Stimulated activated CD8-positive, alpha-beta memory T cell treated with anti-CD3 and anti-CD28 coated beads, Interleukin-2, amount 100 ng/mL, for 1 hour (primary cell): ENCODE results near the gene PLB1.

ENCODE experiments used
- DNase-seq, 2 donors: peaks; one replicate each; pipeline ENCODE4 v3.0.0-alpha.2; 2020; ENCODE audit warnings: low read depth in 2 of 2

Gene PLB1

DNA sequence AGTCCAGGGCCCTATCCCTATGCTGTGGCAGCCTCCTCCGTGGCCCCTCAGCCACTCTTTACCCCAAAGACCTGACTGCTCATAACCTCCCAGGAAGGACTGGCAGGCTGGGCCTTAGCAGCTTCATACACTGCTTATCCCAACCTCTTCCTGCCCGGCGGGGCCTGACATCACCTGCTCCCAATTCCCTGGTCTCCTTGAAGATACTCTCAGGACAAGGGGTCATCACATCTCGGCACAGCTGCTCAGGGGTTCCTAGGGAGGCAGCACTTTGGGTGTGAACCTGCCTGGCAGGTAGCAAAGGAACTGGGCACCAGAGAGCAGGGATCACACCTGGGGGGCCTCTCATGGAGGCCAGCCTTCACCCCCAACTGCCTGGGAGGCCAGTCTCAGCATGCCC, 68.5 kb downstream of the PLB1 start:
- DNase-seq: no peak

GRCh38 chr2:28565033-28565432, 69.2 kb downstream of the PLB1 start:
- DNase-seq: no peak

DNA sequence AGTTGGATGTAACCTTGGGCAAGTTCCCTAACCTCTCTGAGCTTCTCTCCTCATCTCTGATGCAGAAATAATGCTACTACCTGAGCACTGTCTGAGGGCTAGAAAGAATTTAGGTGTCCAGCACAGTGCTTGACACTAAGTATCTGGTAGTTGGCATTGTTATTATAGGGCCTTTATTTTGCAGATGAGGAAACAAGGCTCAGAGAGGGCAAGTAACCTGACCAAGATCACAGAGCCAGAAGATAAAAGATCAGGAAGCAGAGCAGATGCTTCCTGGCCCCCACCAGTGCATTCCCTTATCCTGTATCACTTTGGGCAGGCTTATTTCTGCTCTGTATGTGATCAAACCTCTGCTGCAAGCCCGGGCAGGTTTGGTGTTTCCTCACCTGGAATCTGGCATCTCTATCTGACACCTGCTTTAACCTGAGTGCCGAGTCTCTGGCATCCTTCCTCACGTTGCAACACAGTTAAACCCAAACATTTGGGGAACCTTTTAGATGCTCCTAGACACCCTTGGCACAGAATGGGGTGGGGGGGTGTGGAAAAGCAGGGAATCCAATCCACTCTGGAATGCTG, 69.9 kb downstream of the PLB1 start:
- DNase-seq: no peak

DNA sequence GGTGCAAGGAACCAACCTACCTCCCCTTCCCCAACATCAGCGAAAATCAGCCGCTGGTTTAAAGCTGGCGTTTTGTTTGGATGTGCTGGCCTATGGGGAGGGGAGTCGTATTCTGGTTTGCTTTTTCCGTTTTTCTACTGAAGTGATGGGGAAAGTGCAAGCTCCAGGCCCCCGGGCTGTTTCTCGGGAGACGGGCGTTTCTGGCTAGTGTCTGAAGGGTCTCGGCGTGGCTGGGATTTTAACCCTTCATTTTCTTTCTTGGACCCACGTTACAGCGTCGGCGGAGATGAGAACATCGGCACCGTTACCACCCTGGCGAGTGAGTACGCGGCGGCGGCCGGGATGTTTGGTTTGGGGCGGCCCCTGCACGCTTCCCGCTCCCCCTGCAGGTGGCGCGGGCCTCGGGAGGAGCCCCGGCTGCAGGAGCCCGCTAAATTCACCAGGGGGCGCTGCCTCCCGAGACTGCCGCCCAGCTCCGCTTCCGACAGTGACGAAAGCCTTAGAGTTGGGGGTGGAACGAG, 70.7 kb downstream of the PLB1 start:
- DNase-seq: peak; percentile 85

DNA sequence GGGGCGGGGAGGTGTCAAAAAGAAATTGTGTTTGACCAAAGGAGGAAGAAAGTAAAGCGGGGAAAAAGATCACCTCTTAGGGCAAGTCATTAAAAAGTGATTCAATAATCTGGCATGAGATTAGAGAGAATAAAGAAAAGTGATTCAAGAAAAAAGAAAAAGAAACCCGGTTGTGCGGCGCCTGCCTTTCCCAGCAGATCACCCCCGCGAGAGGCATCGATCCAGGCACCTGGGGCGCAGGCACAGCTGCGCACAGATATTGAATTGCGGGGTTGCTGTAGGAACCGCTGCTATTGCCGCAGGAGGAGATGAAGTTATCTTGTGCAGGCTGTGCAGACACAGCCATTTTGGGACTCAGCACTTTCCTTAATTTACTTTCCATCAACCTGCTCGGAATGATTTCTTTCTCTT, 71.2 kb downstream of the PLB1 start:
- DNase-seq: no peak

- no peak for DNase-seq
Observed at GRCh38 chr2:28568036-28568435, 72.2 kb downstream of the PLB1 start.

- DNase-seq: no peak
Observed at GRCh38 chr2:28568533-28568932, 72.7 kb downstream of the PLB1 start.

DNA sequence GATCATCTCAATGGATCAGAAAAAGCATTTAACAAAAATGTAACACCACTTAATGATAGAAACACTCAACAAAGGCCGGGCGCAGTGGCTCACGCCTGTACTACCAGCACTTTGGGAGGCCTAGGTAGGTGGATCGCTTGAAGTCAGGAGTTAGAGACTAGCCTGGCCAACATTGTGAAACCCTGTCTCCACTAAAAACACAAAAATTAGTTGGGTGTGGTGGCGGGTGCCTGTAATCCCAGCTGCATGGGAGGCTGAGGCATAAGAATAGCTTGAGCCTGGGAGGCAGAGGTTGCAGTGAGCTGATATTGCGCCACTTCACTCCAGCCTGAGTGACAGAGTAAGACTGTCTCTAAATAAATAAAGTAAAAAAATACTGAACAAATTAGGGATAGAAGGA, 74.6 kb downstream of the PLB1 start:
- DNase-seq: no peak

GRCh38 chr2:28576714-28577113, 80.9 kb downstream of the PLB1 start:
- DNase-seq: no peak

DNA sequence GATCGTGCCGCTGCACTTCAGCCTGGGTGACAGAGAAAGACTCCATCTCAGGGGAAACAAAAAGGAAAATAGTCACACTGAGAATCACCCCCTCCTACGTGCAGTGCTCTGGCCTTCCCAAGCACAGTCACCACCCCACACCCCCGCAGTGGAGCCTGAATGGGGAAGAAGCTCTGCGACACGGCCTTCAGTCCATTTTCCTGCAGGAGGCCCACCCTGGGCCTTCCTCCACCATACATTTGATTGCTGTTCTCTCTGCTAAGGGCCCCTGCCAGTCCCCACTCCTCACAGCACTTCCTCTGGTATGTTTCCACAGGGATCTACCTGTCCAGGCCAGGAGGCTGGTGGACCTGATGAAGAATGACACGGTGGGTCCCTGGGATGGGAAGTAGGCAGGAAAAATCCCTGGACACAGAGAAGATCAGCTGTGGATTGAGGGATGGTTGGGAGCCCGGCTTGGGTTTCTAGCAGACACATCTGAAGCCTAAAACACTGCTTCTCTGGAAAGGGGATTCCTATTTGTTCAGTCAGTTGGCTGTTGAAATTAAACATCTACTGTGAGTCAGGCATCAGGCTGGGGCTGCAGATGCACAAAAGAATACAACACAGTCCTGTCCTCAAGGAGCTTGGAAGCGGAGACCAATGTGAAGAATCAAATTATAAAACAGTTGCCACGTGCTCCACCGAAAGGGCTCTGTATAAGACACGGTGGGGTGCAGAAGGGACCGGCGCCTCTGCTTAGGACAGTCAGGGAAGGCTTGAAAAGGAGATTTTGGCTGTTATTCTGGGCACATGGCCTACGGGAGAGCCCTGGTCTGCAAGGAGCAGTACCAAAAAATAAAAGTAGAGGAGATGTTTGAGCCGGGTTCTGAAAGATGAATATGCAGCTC, 82.2 kb downstream of the PLB1 start:
- DNase-seq: no peak

GRCh38 chr2:28578774-28579173, 82.9 kb downstream of the PLB1 start:
- DNase-seq: no peak

- DNase-seq: no peak
Observed at GRCh38 chr2:28579606-28580005, 83.7 kb downstream of the PLB1 start.

- no peak for DNase-seq
Observed at GRCh38 chr2:28580078-28580477, 84.2 kb downstream of the PLB1 start.

DNA sequence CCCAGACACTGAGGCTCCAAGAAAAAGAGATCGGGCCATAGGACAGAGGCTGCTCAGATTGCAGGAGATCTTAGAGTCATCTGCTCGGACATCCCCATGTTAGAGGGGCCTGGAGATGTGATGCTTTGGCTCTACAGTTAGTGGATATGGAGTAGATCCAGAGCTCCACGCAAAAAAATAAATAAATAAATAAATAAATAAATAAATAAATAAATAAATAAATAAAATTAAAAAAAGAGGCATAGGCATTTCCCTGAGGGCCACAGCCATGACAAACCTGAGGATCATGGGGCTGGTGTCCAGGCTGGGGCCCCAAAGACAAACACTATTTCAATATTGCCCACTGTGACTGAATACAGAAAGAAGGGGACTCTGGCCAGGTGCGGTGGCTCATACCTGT, 85.5 kb downstream of the PLB1 start:
- no peak for DNase-seq

- no peak for DNase-seq
Observed at GRCh38 chr2:28582152-28582551, 86.3 kb downstream of the PLB1 start.

GRCh38 chr2:28582595-28582994, 86.7 kb downstream of the PLB1 start:
- no peak for DNase-seq

DNA sequence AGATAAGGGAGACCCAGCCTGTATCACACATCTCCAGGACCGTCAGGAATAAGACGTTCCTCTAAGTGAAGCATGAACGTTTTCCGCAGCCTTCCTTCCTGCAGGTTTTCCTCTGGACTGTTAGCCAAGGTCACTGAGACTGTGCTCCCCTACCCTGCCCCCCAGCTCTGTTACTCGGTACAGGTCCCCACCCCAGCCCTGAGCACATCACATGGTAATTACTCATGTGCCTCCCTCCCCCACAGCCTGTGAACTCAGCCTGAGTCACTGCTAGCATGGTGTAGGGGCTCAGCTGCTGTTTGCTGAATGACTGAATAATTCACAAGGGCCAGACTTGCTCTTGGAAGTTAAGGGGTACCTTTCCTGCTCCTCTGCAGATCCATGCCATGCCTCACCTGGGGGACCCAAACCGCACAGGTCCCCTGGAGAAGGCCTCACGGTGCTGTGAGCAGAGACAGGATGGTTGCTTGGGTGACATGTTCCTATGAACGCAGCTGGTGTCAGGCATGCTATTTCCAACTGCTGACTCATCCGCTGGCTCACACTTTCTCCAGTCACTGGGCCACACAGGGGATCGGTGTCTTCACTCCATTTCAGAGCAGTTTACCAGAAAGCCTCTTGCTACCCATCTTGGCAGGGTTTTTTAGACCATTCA, 88.2 kb downstream of the PLB1 start:
- peak in 1 of 2 donors; percentile 25 for DNase-seq

DNA sequence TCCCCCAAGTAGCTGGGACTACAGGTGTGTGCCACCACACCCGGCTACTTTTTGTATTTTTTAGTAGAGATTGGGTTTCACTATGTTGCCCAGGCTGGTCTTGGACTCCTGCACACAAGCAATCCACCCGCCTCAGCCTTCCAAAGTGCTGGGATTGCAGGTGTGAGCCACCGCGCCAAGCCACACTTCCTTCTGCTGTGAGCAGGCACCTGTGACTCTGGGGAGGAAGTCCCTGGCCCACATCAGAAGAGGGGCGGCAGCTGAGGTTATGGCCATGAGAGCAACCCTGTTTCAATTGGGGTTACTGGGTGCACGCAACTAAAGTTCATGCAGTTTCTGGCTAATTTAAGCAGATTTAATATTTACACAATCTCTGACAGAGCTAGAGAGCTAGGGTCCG, 91.0 kb downstream of the PLB1 start:
- peak in 1 of 2 donors; percentile 9 for DNase-seq

GRCh38 chr2:28587526-28588291, 91.8 kb downstream of the PLB1 start:
- no peak for DNase-seq

DNA sequence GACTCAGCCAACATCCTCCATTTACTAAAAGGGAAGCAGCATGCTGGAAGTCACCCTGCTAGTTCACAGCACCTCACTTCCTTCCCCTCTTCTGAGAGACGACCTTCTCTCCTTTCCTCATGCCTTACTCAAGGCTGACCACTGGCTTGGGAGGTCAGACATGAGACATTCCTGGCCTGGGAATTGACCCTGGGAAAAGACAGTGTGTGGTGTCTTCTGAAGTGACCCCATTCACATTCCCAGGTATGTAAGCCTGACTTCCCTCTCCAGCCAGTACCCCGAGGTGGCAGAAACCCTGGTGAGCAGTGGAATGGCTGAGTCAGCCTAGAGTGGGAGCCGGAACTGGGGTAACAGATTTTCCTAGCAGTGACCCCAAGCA, 92.4 kb downstream of the PLB1 start:
- no peak for DNase-seq

DNA sequence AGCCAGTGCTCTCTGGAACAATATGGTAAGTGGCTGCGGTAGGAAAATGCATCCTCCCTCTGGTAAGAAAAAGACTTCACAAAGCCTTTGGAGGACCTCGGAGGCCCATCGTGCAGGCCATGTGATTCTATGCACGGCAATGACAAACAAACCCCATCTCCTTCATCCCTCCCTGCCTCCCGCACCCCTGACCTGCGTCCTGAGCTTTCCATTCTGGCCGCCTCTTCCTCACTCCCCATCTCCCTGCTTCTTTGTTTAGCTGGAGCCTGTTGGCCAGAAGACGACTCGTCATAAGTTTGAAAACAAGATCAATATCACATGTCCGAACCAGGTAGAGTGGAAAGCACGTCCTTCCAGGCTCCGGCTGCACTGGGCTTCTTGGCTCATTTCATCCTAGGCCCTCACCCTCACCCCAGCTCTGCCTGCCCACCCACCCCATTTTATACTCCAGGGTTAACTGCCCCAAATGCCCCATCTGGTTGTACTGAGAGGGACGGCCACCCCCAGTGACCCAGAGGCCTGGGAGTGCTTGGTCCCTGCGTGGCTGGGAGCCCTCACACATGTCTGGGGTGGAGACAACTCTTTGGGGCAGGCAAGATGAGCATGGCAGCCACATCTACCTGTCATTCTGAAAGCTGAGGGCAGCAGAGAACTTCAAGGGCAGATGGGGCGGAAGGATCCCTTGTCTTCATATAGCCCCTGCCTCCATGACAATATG, 94.0 kb downstream of the PLB1 start:
- no peak for DNase-seq
